K562 treated with DMSO at 1 percent for 24 hours (cell line): ENCODE measurements around the gene ARFGEF3. TPM values are rescaled to one million over a fixed set of nuclear protein-coding genes. Genes with fewer than 3 reads are reported as not detected.

ENCODE experiments used
- total RNA-seq: library from RNA; unstranded; fragments of 300-600 nt; gene quantifications from 2 replicates; pipeline ENCODE4 v1.2.3, GENCODE V29; 2022; ENCODE audit warnings: low read depth; ENCODE audit not compliant: insufficient read depth

The ARFGEF3 gene
- total RNA-seq, result not detected in 2 replicates

GRCh38 chr6:138161338-138162110 is at the start of gene ARFGEF3:
ARFGEF3 (plus strand) TSS chr6:138161939; CDS start chr6:138162087, 148 bp downstream.

DNA sequence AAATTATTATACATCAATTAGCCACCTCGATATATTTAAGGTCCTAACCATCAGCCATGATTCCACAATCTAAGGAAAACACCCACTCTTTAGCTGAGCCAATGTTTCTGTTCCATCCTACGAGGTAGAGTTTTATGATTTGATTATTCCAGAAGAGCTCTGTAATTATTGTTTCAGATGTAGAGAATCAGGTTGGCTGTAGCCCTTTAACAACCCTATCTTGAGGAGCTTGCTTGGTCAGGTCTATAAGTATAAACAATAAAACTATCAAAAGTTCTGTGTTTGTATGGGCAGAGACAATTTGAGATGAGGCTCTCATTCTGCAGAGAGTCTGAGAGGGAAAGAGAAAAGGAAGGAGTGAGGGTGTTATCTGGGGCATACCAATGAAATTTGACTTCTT is 56.7 kb downstream of the ARFGEF3 start, which contains the start of gene PBOV1:
TSS of gene PBOV1 (minus strand) at position 43 of the 400 bp plus-strand sequence. CDS start 96 bp downstream, outside the sequence.

GRCh38 chr6:138377844-138378243 is 216.1 kb downstream of the ARFGEF3 start, which contains the start of gene SMIM28:
SMIM28 (plus strand) TSS chr6:138377905; CDS start chr6:138378073, 168 bp downstream.

Other genes with a start within 250 kb of the ARFGEF3 start
- 0.27 and 0.58 TPM in 2 replicates for gene PERP, start 54.5 kb upstream of the ARFGEF3 start, total RNA-seq
- gene PBOV1, start 56.6 kb downstream of the ARFGEF3 start, total RNA-seq, result not detected in 2 replicates
- gene SMIM28, start 216.0 kb downstream of the ARFGEF3 start, total RNA-seq, result not detected in 2 replicates
- 50.3 and 56.3 TPM in 2 replicates for gene HEBP2, start 242.3 kb downstream of the ARFGEF3 start, total RNA-seq